Uterus (tissue), 4 donors: Measurements from ENCODE around the gene HMX1. TPM values are rescaled to one million over a fixed set of nuclear protein-coding genes. Genes with fewer than 3 reads are reported as not detected.

Source experiments
- DNase-seq, 2 donors: peaks; one replicate each; pipeline ENCODE4 v3.0.0-alpha.2; 2019 to 2020
- H3K27ac ChIP-seq, 2 donors: fragments of 200-600 bp; sonication (generic); 1 replicate in 1 of 2; 2 replicates in 1 of 2; pipeline ENCODE4 v1.5.1; 2016 to 2018
- H3K27me3 ChIP-seq, 2 donors: fragments of 200-600 bp; sonication (generic); one replicate each; pipeline ENCODE4 v1.5.1; 2018 to 2019; ENCODE audit warnings: control low read depth in 1 of 2
- H3K36me3 ChIP-seq, 2 donors: fragments of 200-600 bp; sonication (generic); one replicate each; pipeline ENCODE4 v1.5.1; 2019; ENCODE audit warnings: control low read depth in 1 of 2
- H3K4me1 ChIP-seq, 2 donors: fragments of 200-600 bp; sonication (generic); one replicate each; pipeline ENCODE4 v1.5.1; 2018 to 2019; ENCODE audit warnings: control low read depth in 1 of 2
- H3K4me3 ChIP-seq, 2 donors: fragments of 200-600 bp; sonication (generic); 1 replicate in 1 of 2; 2 replicates in 1 of 2; pipeline ENCODE4 v1.5.1; 2018 to 2019; ENCODE audit warnings: mild to moderate bottlenecking in 1 of 2
- H3K9me3 ChIP-seq, 2 donors: fragments of 200-600 bp; sonication (generic); one replicate each; pipeline ENCODE4 v1.5.1; 2019; ENCODE audit warnings: control low read depth in 1 of 2
- POLR2A ChIP-seq, 2 donors: fragments of 450-650 bp; IDR thresholded peaks; one replicate each; pipeline ENCODE4 v1.6.1; 2016; ENCODE audit warnings: antibody characterized with exemption in 2 of 2, mild to moderate bottlenecking in 1 of 2, moderate library complexity in 1 of 2
- intact Hi-C: fragments of 100-400 bp; cut with DNase I; formaldehyde crosslinking; loops from one replicate; pipeline ENCODE4 v1.15.1; 2023; ENCODE audit warnings: low total_unique reads
- total RNA-seq, 4 donors: library from RNA; depleted of rRNA in 3 of 4; stranded (reverse); fragments of >200 nt in 3 of 4; gene quantifications; one replicate each; pipeline versions ENCODE4 v1.1.0 to v1.2.4, GENCODE V29; 2014 to 2023
- TF ChIP-seq, protein P1 (sequence below), 4 experiments: fragments of 200-600 bp in 2 of 4; fragments of 450-650 bp in 2 of 4; sonication (generic) in 2 of 4; IDR thresholded peaks; one replicate each; pipeline ENCODE4 v1.5.1; 2016 to 2019; ENCODE audit warnings: antibody characterized with exemption in 4 of 4, mild to moderate bottlenecking in 2 of 4, moderate library complexity in 1 of 4
- donor health status: DM: yes; HTN: yes; CAD: no.

HMX1 gene
- total RNA-seq, 4 donors from 2014 or later, result 0.21 TPM; not detected in 3

DNA sequence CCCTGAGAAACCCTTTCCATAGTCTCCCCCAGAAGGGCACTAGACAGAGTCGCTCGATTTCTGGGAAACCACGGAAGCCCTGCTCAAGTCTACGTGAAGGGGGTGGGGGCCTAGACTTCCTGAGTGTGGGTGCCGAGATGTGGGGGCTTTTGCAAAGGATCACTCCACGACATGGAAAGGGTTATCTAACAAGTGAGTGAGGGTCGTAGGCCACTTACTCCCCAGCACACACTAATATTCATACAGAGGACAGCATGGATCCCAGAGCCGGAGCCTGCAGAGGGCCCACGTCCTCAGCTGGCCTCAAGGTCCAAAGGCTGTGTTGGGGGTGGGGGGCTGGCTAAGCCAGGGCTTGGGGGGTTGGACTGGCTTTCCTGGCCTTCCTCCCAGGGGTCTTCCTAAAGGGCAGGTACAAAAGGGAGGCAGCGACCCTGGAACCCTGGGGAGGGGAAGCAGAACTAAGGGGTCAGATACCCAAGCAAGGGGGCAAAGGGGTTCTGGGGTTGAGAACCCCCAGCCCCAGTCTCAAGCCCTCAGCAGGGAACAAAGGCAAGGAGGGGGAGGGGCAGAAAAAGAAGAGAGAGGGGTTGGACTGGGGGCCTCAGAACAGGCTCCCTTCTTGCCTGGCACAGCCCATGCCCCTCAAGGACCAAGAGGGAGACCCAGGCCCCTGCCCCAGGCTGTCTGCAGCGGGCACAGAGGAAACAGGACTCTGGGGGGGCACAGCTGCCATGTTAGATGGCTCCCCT, 1.6 kb downstream of the HMX1 start:
- H3K9me3 ChIP-seq, result no peaks in the 10 kb centered on the region
- no peaks in the 10 kb centered on the region for H3K36me3 ChIP-seq
- no peak for DNase-seq
- peaks cover 0 to 46% of the 10 kb centered on the region in 2 donors for H3K27me3 ChIP-seq
- no peak overlapping the region for H3K4me3 ChIP-seq
- H3K27ac ChIP-seq, result no peak overlapping the region
- peaks cover 0 to 8% of the 10 kb centered on the region in 2 donors for H3K4me1 ChIP-seq
- intact Hi-C loops, result no loop called here
- no peak for TF ChIP-seq POLR2A (IDR thresholded peaks at IDR 0.05)
- TF ChIP-seq, protein P1, sequence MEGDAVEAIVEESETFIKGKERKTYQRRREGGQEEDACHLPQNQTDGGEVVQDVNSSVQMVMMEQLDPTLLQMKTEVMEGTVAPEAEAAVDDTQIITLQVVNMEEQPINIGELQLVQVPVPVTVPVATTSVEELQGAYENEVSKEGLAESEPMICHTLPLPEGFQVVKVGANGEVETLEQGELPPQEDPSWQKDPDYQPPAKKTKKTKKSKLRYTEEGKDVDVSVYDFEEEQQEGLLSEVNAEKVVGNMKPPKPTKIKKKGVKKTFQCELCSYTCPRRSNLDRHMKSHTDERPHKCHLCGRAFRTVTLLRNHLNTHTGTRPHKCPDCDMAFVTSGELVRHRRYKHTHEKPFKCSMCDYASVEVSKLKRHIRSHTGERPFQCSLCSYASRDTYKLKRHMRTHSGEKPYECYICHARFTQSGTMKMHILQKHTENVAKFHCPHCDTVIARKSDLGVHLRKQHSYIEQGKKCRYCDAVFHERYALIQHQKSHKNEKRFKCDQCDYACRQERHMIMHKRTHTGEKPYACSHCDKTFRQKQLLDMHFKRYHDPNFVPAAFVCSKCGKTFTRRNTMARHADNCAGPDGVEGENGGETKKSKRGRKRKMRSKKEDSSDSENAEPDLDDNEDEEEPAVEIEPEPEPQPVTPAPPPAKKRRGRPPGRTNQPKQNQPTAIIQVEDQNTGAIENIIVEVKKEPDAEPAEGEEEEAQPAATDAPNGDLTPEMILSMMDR (IDR thresholded peaks at IDR 0.05), result no peak

- peaks cover 0 to 44% of the 10 kb centered on the region in 2 donors for H3K27me3 ChIP-seq
- H3K36me3 ChIP-seq, result no peaks in the 10 kb centered on the region
- H3K9me3 ChIP-seq, result no peaks in the 10 kb centered on the region
- no peak overlapping the region for H3K4me3 ChIP-seq
- H3K4me1 ChIP-seq, result peaks cover 0 to 8% of the 10 kb centered on the region in 2 donors
- no peak overlapping the region for H3K27ac ChIP-seq
- no peak for DNase-seq
- intact Hi-C loops, result no loop called here
- TF ChIP-seq POLR2A (IDR thresholded peaks at IDR 0.05), result no peak
- TF ChIP-seq, protein P1 (IDR thresholded peaks at IDR 0.05), result no peak
These were observed 2.4 kb downstream of the HMX1 start for GRCh38 chr4:8869002-8869897.

DNA sequence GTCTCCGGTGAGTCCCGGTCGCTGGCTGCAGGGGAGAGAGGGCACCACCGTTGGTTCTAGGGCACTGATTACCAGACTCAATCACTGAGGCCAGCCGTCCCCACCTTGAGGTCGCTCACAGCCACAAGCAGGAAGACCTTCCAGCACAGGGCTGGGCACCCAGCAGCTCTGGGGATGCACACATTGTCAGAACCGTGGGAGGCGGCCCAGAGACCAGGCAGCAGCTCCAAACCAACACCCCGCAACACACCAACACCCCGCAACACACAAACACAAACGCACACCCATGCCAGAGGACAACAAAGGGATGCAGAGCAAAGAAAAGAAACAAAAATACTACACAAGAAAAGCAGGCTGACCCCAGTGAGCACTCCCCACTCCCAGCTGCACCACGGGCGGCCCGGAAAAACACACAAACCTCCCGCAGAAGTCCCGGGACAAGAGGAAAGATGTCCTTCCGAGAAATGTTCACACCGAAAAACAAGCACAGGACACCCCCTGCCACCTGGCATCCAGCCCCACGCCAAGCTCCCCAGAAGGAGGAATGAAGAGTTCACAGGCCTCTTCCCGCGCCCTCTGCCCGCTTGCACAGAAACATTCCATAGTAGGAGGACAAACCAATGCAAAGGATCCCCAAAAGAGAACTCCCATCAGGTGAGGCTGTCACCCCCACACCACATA, 3.2 kb downstream of the HMX1 start:
- DNase-seq, result no peak
- no peaks in the 10 kb centered on the region for H3K9me3 ChIP-seq
- TF ChIP-seq, protein P1 (IDR thresholded peaks at IDR 0.05), result no peak
- no peak for TF ChIP-seq POLR2A (IDR thresholded peaks at IDR 0.05)
- peaks cover 0 to 46% of the 10 kb centered on the region in 2 donors for H3K27me3 ChIP-seq
- peaks cover 0 to 8% of the 10 kb centered on the region in 2 donors for H3K4me1 ChIP-seq
- no peaks in the 10 kb centered on the region for H3K36me3 ChIP-seq
- no peak overlapping the region for H3K4me3 ChIP-seq
- H3K27ac ChIP-seq, result no peak overlapping the region
- intact Hi-C loops, result no loop called here

GRCh38 chr4:8867624-8868320, 3.9 kb downstream of the HMX1 start:
- H3K27ac ChIP-seq, result no peak overlapping the region
- peaks cover 0 to 47% of the 10 kb centered on the region in 2 donors for H3K27me3 ChIP-seq
- H3K36me3 ChIP-seq, result no peaks in the 10 kb centered on the region
- H3K4me3 ChIP-seq, result no peak overlapping the region
- H3K9me3 ChIP-seq, result no peaks in the 10 kb centered on the region
- intact Hi-C loops, result no loop called here
- DNase-seq, result no peak
- H3K4me1 ChIP-seq, result peaks cover 0 to 8% of the 10 kb centered on the region in 2 donors
- TF ChIP-seq POLR2A (IDR thresholded peaks at IDR 0.05), result no peak
- TF ChIP-seq, protein P1 (IDR thresholded peaks at IDR 0.05), result no peak
